ENCODE measurements around the gene SSH2. TPM values are rescaled to one million over a fixed set of nuclear protein-coding genes. Genes with fewer than 3 reads are reported as not detected.
A peak's percentile ranks its signal among the peaks of the same experiment; 100 is the strongest.
"Not testable (repeated sequence)": the region's sequence is repeated elsewhere in the genome, so short reads cannot be mapped to it uniquely, and the experiment has no call there.

SSH2 gene
- polyA plus RNA-seq, 1 of the 3 experiments (the other 2 are of a cell fraction) = 8.8 TPM

DNA sequence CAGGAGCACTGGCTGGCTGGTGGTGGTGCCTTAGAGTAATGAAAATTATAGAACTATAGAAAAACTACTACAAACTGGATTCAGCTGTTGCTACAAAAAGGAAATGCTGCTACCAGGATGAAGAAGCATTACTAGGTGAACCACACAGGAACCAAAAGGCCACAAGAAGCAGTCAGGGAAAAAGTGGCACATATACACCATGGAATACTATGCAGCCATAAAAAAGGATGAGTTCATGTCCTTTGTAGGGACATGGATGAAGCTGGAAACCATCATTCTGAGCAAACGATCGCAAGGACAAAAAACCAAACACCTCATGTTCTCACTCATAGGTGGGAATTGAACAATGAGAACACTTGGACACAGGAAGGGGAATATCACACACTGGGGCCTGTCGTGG lies 5.9 kb upstream of the SSH2 start:
- H3K9ac ChIP-seq; H2AFZ ChIP-seq (ENCODE audit: low read depth); H3K4me3 ChIP-seq (ENCODE audit: low read depth in 2 of 2, low read length in 1 of 2); H3K27me3 ChIP-seq (ENCODE audit: insufficient read depth); H3K9me3 ChIP-seq; H4K20me1 ChIP-seq (ENCODE audit: insufficient read depth); H3K27ac ChIP-seq (ENCODE audit: low read depth in 2 of 2, low read length in 1 of 2); H3K4me2 ChIP-seq; H3K9me2 ChIP-seq; H3F3A ChIP-seq (replicated peaks; ENCODE audit: insufficient read depth); H3K79me2 ChIP-seq (ENCODE audit: insufficient read depth); H3K4me1 ChIP-seq (ENCODE audit: control insufficient read depth in 1 of 2, insufficient read depth in 2 of 2, low read depth in 1 of 2, low read length in 1 of 2); H3K36me3 ChIP-seq (replicated peaks in 1 of 2; ENCODE audit: control insufficient read depth in 1 of 2, insufficient read depth in 2 of 2, low read length in 1 of 2); POLR2A ChIA-PET; DNase-seq: not testable (repeated sequence)
- WGBS (ENCODE audit: low lambda C conversion rate) = 85% methylated on average over 3 of the region's 3 CpGs
- CTCF ChIA-PET = interaction anchor here (1.2 to 2.8 kb wide), 2 partner anchors 155 to 158 kb away, joined by 3 to 12 read pairs; no protein-coding TSS in a partner anchor

- H3K79me2 ChIP-seq (ENCODE audit: insufficient read depth) = peaks cover 25% of the 10 kb centered on the region
- TF ChIP-seq RAD21 (IDR thresholded peaks at IDR 0.05; ENCODE audit: low read length) = peak; percentile 58
- TF ChIP-seq GATA2 (CRISPR knock-in tag; IDR thresholded peaks at IDR 0.05) = no peak
- no peak for TF ChIP-seq EZH2phosphoT487 (IDR thresholded peaks at IDR 0.05; ENCODE audit: borderline replicate concordance, low read depth)
- TF ChIP-seq FOXM1 (IDR thresholded peaks at IDR 0.05; ENCODE audit: low read depth) = no peak
- no peak for TF ChIP-seq RCOR1 (IDR thresholded peaks at IDR 0.05; ENCODE audit: low read length)
- TF ChIP-seq SMC3 (IDR thresholded peaks at IDR 0.05; ENCODE audit: low read depth, low read length) = peak; percentile 52
- no peak for TF ChIP-seq ELF1 (IDR thresholded peaks at IDR 0.05)
- TF ChIP-seq MEF2A (IDR thresholded peaks at IDR 0.05; ENCODE audit: borderline replicate concordance, low read depth) = no peak
- no peak for TF ChIP-seq IRF3 (IDR thresholded peaks at IDR 0.05; ENCODE audit: low read depth, low read length)
- peak; percentile 53 for TF ChIP-seq CTCF (IDR thresholded peaks at IDR 0.05)
- TF ChIP-seq GABPA (IDR thresholded peaks at IDR 0.05; ENCODE audit: low read depth) = no peak
- no peak for TF ChIP-seq CHD2 (IDR thresholded peaks at IDR 0.05; ENCODE audit: low read length, partially characterized antibody)
- no peak for TF ChIP-seq SIN3A (IDR thresholded peaks at IDR 0.05; ENCODE audit: borderline replicate concordance, low read depth, low read length)
- TF ChIP-seq MXI1 (IDR thresholded peaks at IDR 0.05; ENCODE audit: low read depth, low read length) = no peak
- no peak overlapping the region for H3K4me3 ChIP-seq (ENCODE audit: low read depth in 2 of 2, low read length in 1 of 2)
- H3K9me3 ChIP-seq = no peaks in the 10 kb centered on the region
- no peak overlapping the region for H3K4me2 ChIP-seq
- no peaks in the 10 kb centered on the region for H3K27me3 ChIP-seq (ENCODE audit: insufficient read depth)
- peaks cover 10% of the 10 kb centered on the region for H3F3A ChIP-seq (replicated peaks; ENCODE audit: insufficient read depth)
- no peak for DNase-seq
- peaks cover 8 to 10% of the 10 kb centered on the region in 2 experiments; a peak in 3 of 4 replicates for H3K4me1 ChIP-seq (ENCODE audit: control insufficient read depth in 1 of 2, insufficient read depth in 2 of 2, low read depth in 1 of 2, low read length in 1 of 2)
- 28% methylated on average over 2 of the region's 2 CpGs for WGBS (ENCODE audit: low lambda C conversion rate)
- H4K20me1 ChIP-seq (ENCODE audit: insufficient read depth) = no peaks in the 10 kb centered on the region
- H3K27ac ChIP-seq (ENCODE audit: low read depth in 2 of 2, low read length in 1 of 2) = no peak overlapping the region
- H3K9me2 ChIP-seq = no peaks in the 10 kb centered on the region
- CTCF ChIA-PET = interaction anchor here (0.7 to 3.6 kb wide), 16 partner anchors 10 to 563 kb away, joined by 3 to 19 read pairs (median 3); no protein-coding TSS in a partner anchor
- H3K36me3 ChIP-seq (replicated peaks in 1 of 2; ENCODE audit: control insufficient read depth in 1 of 2, insufficient read depth in 2 of 2, low read length in 1 of 2) = no peaks in the 10 kb centered on the region
- POLR2A ChIA-PET = no interaction called here
- no peak overlapping the region for H3K9ac ChIP-seq
- no peak overlapping the region for H2AFZ ChIP-seq (ENCODE audit: low read depth)
These were observed 3.4 kb upstream of the SSH2 start for GRCh38 chr17:29933379-29933778.

Measured in SK-N-SH (cell line).